ENCODE measurements around the gene ZNF432. TPM values are rescaled to one million over a fixed set of nuclear protein-coding genes. Genes with fewer than 3 reads are reported as not detected.
"Not testable (repeated sequence)": the region's sequence is repeated elsewhere in the genome, so short reads cannot be mapped to it uniquely, and the experiment has no call there.

The ZNF432 gene
- total RNA-seq (2014; rRNA removed; shearing (Covaris generic)): 7.3 and 9.0 TPM in 2 replicates

DNA sequence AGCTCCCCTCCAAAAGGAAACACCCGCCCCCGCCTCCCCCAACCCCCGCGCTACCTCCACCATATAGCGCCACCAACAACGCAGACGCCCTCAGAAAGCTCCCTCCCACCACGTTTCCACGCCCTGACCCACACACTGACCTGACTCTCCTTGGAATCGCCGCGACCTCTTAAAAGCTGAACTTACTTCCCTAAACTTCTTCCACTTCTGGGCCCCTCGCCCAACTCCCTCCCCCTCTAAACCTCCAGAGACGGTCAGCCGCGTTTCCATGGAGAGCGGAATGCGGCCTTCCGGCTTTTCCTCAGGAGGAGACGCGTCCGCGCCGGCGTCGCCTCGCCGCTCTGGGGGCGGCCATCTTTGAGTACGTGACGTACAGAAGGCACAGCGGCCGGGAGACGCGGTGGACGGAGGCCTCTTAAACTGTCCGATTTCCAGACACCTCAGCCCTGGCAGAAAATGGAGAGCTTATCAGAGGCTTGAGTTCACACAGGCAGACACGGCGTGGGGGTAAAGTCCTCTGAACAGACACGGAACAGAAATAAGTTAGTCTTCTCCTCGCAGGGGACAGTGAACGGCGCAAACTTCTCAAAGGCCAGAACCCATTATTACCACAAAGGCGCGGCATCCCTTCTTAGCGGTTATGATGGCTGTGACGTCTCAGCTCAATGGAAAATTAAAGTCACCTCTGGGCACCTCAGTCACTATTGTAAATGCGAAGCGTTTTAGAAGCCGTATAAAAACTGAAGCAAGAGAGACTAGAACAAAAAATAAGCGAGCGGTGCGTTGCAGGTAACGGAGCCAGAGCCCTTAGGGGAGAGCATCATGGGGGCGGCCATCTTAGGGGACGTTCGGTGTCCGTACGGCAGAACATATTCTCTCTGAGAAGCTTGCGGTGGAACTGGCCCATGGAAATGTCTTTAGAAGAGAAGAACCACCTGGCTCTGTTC is at the start of gene ZNF432:
TSS of gene ZNF432 (minus strand) at position 284 of the 947 bp plus-strand sequence. CDS start 1,970 bp downstream, outside the sequence.
- DNase-seq (ENCODE audit: low read depth): peak; percentile 95

DNA sequence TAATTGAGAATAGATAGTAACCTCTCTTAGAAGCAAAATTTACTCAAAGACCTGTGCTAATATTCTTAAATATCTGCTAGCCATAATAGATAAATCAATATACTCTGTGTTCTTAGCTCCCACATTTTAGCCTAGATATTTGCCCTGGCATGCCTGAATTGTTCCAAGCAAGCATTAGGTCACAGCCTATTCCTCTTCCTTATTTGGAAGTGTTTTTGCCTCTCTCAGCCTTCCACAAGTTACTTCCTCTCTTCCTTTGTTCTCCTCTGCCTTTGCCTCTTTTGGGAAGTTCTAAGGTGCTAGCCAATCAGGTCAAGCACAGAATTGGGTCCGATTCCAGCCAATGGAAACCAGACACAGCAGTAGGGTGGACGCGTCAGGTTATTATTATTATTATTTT is 47.8 kb upstream of the ZNF432 start:
- not testable (repeated sequence) for DNase-seq (ENCODE audit: low read depth)

DNA sequence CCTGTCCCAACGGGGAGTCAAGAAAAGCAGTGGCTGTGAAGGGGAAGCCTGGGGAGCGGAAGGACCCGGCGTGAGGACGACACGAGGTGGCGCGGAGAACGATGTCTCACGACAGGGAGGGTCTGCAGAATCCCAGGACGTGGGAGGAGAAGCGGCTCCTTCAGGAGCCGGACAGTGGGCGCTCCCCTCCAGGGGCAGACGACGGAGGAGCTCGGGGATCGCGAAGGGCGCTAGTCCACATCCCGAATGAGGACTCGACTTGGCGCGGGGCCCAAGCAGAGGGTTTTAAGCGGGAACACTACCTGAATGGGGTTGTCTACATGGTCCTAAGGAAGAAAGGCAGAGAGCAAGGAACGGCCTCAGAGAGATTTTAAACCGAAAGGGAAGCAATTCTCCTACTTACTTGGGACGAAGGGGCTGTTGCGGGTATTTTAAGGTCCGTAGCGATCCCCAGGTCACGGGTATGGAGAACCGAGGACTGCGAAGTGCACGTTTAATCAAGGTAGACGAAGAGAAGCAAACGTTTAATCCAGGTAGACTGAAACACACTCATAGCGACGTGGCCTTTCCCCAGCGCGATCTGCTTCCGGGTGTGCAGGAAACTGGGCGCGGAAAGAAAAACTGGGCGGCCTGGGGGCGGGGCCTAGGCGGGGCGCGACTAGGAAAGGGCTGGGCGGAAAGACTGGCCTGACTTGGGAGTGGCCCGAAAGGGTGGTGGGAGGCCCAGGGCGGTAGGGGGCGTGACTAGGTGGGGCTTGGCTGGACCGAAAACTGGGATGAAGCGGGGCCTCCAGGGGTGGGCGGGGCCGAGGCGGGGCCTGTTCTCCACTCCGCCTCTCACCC is 46.8 kb upstream of the ZNF432 start, which contains the start of gene ZNF841:
TSS of gene ZNF841 (minus strand) at position 594 of the 843 bp plus-strand sequence. CDS start 10,964 bp downstream, outside the sequence.
- peak; percentile 97 for DNase-seq (ENCODE audit: low read depth)

DNA sequence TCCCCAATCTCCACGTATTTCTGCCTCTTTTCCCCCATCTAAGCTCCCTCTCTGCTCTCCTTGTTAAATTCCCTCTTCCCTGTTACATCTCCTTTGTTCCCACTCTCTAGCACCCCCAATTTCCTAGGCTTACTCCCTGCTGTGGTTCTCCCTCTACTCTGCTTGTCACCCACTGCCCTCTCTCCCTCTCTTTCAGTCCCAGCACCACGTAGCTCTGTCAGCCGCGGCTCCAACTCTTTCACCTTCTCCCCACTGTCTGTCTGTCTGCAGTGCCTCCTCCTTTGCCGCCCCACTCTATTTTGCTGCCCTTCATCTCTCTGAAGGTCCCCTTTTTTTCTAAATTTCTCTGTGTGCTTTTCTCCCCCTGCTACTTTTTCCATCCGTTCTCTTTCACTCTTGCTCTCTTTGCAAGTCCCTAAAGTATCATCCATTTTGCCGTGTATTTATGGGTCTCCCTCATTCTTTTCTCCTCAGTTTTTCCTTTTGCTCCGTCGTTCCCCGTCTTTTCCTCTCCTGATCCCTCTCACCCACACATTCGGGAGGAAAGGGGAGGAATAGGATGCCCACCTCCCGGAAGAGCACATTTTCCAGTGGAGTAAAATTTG is 46.0 kb upstream of the ZNF432 start:
- DNase-seq (ENCODE audit: low read depth): peak; percentile 4

GRCh38 chr19:52086481-52086880 is 37.8 kb upstream of the ZNF432 start:
- no peak for DNase-seq (ENCODE audit: low read depth)

DNA sequence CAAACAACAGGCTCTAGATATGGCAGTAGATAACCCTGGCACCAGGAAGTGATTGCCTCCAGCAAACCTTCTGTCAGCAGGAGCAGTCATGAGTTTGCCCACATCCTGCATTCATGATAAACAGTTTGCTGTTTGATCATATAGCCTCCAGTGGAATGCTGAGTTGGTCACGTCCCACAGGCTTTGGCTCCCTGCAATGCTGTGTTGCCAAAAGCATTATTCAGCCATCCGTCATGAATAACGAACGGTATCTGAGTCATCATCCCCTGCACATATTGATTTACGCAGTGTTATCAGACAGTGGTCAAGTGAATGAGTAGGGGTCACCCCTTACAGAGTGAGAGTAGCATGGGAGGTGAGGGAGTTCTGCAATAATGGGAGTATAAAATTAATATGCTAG is 21.9 kb upstream of the ZNF432 start:
- peak; percentile 15 for DNase-seq (ENCODE audit: low read depth)

- no peak for DNase-seq (ENCODE audit: low read depth)
These were observed 21.0 kb upstream of the ZNF432 start for GRCh38 chr19:52069653-52070052.

DNA sequence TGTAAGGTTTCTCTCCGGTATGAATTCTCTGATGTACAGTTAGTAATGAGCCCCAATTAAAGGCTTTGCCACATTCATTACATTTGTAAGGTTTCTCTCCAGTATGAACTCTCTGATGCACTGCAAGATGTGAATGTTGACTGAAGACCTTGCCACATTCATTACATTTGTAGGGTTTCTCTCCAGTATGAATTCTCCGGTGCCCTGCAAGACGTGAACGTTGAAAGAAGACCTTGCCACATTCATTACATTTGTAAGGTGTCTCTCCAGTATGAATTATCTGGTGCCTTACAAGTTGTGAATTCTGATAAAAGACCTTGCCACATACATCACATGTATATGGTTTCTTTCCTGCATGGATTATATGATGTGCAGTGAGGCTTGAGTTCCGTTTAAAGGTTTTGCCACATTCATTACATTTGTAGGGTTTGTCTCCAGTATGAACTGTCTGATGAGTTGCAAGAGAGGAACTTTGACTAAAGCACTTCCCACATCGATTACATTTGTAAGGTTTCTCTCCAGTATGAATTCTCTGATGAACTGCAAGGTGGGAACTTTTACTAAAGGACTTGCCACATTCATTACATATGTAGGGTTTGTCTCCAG is 17.7 kb upstream of the ZNF432 start:
- no peak for DNase-seq (ENCODE audit: low read depth)

- DNase-seq (ENCODE audit: low read depth): no peak
These were observed 16.8 kb upstream of the ZNF432 start for GRCh38 chr19:52065399-52065798.

- DNase-seq (ENCODE audit: low read depth): not testable (repeated sequence)
These were observed 7.8 kb upstream of the ZNF432 start for GRCh38 chr19:52056480-52056879.

DNA sequence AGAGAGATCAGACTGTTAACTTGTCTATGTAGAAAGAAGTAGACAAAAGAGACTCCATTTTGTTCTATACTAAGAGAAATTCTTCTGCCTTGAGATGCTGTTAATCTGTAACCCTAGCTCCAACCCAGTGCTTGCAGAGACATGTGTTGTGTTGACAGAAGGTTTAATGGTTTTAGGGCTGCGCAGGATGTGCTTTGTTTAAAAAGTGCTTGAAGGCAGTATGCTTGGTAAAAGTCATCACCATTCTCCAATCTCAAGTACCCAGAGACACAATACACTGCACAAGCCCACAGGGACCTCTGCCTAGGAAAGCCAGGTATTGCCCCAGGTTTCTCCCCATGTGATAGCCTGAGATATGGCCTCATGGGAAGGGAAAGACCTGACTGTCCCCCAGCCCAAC is 3.1 kb upstream of the ZNF432 start:
- not testable (repeated sequence) for DNase-seq (ENCODE audit: low read depth)

DNA sequence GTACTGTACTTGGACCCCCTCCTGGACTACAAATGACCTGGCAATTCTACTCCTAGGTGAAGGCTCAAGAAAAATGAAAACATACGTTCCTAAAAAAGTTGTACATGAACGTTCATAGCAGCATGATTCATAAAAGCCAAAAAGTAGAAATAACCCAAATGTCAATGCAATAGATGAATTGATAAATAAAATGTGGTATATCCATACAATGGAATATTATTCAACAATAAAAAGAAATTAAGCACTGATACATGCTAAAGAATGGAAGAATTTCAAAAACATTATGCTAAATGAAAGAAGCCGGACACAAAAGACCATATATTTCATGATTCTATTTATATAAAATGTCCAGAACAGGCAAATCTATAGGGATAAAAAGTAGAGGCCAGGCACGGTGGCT is 9.5 kb downstream of the ZNF432 start:
- no peak for DNase-seq (ENCODE audit: low read depth)

DNA sequence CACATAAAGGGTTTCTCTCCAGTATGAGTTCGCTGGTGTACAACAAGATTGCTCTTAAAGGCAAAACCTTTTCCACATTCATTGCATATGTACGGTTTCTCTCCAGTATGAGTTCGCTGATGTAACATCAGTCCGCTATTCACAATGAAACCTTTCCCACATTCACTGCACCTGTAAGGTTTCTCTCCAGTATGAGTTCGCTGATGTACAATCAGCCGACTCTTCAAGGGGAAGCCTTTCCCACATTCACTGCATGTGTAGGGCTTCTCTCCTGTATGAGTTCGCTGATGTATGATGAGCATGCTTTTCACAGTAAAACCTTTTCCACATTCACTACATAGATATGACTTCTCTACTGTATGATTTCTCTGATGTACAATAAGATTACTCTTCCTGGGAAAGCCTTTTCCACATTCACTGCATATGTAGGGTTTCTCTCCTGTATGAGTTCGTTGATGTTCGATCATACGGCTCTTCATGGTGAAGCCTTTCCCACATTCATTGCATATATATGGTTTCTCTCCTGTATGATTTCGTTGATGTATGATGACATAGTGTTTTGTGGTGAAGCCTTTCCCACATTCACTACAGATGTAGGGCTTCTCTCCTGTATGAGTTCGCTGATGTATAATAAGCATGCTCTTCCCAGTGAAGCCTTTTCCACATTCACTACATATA is 14.4 kb downstream of the ZNF432 start:
- no peak for DNase-seq (ENCODE audit: low read depth)

DNA sequence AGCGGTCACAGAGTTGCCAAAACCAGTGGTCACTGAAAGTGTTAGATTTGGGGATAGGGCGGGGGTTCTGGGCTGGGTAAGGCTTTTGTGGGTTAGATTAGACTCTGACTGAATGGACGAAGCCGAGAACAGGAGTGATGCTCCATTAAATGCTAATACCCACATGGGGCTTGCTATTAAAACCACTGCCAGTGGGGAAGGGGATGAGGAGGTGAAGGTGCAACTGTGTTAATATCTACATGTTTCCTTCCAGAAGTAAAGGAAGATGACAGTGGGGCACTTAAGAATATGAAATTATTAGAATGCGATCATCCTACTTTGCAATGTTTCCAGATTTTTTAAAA is 19.9 kb downstream of the ZNF432 start:
- DNase-seq (ENCODE audit: low read depth): no peak

GRCh38 chr19:52028027-52028779 is 20.4 kb downstream of the ZNF432 start, which contains the start of gene ZNF614:
Gene ZNF614, minus strand, starts transcription at chr19:52028379. Its CDS starts 2,634 bp downstream, at chr19:52025745.
- peak; percentile 91 for DNase-seq (ENCODE audit: low read depth)

DNA sequence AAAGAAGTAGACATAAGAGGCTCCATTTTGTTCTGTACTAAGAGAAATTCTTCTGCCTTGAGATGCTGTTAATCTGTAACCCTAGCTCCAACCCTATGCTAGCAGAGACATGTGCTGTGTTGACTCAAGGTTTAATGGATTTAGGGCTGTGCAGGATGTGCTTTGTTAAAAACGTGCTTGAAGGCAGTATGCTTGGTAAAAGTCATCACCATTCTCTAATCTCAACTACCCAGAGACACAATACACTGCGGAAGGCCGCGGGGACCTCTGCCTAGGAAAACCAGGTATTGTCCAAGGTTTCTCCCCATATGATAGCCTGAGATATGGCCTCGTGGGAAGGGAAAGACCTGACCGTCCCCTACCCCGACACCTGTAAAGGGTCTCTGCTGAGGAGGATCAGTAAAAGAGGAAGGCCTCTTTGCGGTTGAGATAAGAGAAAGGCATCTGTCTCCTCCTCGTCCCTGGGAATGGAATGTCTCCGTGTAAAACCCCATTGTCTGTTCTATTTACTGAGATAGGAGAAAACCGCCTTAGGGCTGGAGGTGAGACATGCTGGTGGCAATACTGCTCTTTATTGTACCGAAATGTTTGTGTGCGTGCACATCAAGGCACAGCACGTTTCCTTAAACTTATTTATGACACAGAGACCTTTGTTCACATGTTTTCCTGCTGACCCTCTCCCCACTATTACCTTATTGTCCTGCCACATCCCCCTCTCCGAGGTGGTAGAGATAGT is 22.2 kb downstream of the ZNF432 start:
- not testable (repeated sequence) for DNase-seq (ENCODE audit: low read depth)

DNA sequence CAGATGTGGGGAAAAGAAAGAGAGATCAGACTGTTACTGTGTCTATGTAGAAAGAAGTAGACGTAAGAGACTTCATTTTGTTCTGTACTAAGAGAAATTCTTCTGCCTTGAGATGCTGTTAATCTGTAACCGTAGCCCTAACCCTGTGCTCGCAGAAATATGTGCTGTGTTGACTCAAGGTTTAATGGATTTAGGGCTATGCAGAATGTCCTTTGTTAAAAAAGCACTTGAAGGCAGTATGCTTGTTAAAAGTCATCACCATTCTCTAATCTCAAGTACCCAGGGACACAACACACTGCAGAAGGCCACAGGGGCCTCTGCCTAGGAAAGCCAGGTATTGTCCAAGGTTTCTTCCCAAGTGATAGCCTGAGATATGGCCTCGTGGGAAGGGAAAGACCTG is 24.2 kb downstream of the ZNF432 start:
- DNase-seq (ENCODE audit: low read depth): not testable (repeated sequence)

DNA sequence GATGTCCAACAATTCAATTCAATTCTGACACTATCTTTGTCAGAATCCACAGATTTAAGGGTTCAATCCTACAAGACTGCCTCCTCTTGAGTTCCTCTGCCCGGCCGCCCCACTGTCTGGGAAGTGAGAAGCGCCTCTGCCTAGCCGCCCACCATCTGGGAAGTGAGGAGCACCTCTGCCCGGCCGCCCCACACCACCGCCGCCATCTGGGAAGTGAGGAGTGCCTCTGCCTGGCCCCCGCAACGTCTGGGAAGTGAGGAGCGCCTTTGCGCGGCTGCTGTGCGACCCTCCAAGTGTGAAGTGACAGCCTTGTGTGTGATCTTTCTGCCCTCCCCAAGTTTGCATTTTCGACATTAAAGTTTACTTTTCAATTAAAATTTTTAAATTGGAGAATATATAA is 26.4 kb downstream of the ZNF432 start:
- no peak for DNase-seq (ENCODE audit: low read depth)

DNA sequence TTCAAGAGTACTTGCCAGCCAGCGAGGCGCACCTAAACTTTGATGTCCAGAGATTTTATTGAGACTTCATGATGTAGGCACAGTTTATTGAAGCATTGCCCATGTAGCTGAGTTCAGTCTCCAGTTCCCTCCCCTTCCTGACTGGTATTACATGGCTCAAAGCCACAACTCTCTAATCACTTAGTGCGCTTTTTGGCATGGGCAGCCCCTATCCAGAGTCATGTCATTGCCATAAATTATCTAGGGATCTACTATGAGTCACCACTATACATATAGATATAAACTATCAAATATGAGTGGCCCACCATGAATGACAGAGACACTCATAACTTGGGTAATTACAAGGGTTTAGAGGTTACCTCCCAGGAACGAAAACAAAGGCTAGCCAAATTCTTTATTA is 28.1 kb downstream of the ZNF432 start:
- no peak for DNase-seq (ENCODE audit: low read depth)
